ENCODE results near the gene SLC49A3. TPM values are rescaled to one million over a fixed set of nuclear protein-coding genes. Genes with fewer than 3 reads are reported as not detected.
"Not testable (repeated sequence)": the region's sequence is repeated elsewhere in the genome, so short reads cannot be mapped to it uniquely, and the experiment has no call there.

The SLC49A3 gene
- total RNA-seq, 1 donor from 2014 or later, result 3.3 TPM

GRCh38 chr4:732911-733630, 44.1 kb upstream of the SLC49A3 start:
- no peaks in the 10 kb centered on the region for H3K9me3 Mint-ChIP-seq
- DNase-seq (ENCODE audit: extremely low spot score, unreplicated experiment), result no peak
- H3K27me3 Mint-ChIP-seq, result no peaks in the 10 kb centered on the region
- TF ChIP-seq CTCF (conservative IDR thresholded peaks at IDR 0.05), result no peak
- no peak overlapping the region for H3K4me3 Mint-ChIP-seq
- H3K27ac Mint-ChIP-seq, result peak overlapping the region; percentile 34
- no peaks in the 10 kb centered on the region for H3K4me1 Mint-ChIP-seq (ENCODE audit: unreplicated experiment)
- peaks cover 23% of the 10 kb centered on the region for H3K36me3 Mint-ChIP-seq

GRCh38 chr4:732486-732885, 43.5 kb upstream of the SLC49A3 start:
- Mint-ChIP-seq H3K27me3 (no peaks in the 10 kb centered on the region), H3K4me1 (ENCODE audit: unreplicated experiment) (no peaks in the 10 kb centered on the region), H3K36me3 (peaks cover 23% of the 10 kb centered on the region), H3K27ac (no peak overlapping the region), H3K4me3 (no peak overlapping the region), H3K9me3 (no peaks in the 10 kb centered on the region)
- no peak for TF ChIP-seq CTCF (conservative IDR thresholded peaks at IDR 0.05)
- no peak for DNase-seq (ENCODE audit: extremely low spot score, unreplicated experiment)

DNA sequence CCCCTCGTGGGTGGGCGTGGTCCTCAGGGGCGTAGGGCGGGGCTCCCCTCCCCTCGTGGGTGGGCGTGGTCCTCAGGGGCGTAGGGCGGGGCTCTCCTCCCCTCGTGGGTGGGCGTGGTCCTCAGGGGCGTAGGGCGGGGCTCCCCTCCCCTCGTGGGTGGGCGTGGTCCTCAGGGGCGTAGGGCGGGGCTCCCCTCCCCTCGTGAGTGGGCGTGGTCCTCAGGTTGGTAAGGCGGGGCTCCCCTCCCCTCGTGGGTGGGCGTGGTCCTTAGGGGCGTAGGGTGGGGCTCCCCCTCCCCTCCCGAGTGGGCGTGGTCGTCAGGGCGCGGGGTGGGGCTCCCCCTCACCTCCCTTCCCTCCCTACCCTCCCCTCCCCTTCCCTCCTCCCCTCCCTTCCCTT, 43.0 kb upstream of the SLC49A3 start:
- peaks cover 23% of the 10 kb centered on the region for H3K36me3 Mint-ChIP-seq
- H3K4me1 Mint-ChIP-seq (ENCODE audit: unreplicated experiment); DNase-seq (ENCODE audit: extremely low spot score, unreplicated experiment); H3K27ac Mint-ChIP-seq; H3K9me3 Mint-ChIP-seq; H3K27me3 Mint-ChIP-seq; H3K4me3 Mint-ChIP-seq: not testable (repeated sequence)

GRCh38 chr4:730946-731904, 42.3 kb upstream of the SLC49A3 start:
- DNase-seq (ENCODE audit: extremely low spot score, unreplicated experiment); H3K4me3 Mint-ChIP-seq; H3K9me3 Mint-ChIP-seq; H3K27me3 Mint-ChIP-seq; H3K4me1 Mint-ChIP-seq (ENCODE audit: unreplicated experiment); H3K27ac Mint-ChIP-seq: not testable (repeated sequence)
- H3K36me3 Mint-ChIP-seq, result peaks cover 23% of the 10 kb centered on the region

DNA sequence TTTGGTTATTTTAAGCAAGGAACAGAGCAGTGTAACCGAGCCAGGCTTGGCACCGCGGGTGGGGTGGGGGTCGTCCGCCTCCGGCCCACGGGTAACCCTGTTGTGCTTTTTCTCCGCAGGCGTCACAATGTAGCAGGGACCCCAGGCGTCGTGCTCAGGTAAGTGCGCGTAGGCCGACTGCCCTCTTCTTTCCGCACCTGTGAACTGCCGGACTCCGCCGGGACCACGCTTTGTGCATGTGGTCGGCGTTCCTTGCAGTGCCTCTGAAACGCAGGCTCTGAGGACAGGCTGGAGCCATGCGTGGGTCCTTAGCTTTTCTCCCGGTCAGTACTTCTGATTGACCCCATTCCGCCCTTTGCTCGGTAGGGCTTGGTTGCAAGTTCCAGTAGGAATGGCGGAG, 41.6 kb upstream of the SLC49A3 start:
- TF ChIP-seq CTCF (conservative IDR thresholded peaks at IDR 0.05), result no peak
- no peak overlapping the region for H3K27ac Mint-ChIP-seq

DNA sequence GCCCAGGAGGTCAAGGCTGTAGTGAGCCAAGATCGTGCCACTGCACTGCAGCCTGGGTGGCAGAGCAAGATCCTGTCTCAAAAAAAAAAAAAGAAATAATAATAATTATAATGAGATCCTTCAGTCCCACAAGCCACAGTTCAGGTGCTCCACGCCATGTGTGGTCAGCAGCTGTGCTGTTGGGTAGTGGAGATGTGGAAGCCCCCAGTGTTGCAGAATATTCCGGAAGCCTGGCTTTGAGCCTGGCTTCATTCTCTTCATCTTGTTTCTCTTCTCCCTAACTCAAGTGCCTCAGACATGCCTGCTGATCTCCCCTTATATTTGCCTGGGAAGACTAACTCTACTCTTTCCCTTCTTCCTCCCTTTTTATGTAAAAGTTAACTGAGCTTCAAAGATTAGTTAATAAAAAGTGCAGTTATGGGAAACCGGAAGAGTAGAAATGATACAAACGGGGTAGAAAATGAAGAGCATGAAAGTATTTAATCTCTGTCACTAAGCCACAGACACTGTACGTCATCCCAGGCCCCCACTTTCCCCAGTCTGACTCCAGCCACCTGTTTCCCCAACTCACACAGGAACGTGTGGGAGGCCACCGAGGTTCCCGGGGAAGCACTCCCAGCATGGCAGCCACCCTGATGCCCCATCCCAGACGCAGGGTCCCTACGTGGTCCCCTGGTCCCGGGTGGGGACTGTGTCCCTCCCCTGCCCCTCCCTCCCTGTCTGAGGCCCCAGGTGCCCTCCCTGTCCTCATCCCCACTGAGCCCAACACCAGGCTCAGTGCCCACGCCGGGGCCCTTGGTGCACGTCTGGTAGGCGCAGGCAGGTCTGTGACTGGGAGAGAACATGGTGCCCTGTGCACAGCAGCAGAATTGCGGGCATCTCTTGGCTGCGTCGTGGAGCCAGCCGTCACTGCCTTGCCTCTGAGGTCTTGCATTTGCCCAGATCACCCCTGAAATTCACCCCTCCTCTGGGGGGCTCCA, 40.7 kb upstream of the SLC49A3 start:
- H3K9me3 Mint-ChIP-seq, result no peaks in the 10 kb centered on the region
- no peak for TF ChIP-seq CTCF (conservative IDR thresholded peaks at IDR 0.05)

More for the DNA sequence above, 41.6 kb upstream of the SLC49A3 start:
- H3K9me3 Mint-ChIP-seq, result no peaks in the 10 kb centered on the region
- H3K36me3 Mint-ChIP-seq, result peaks cover 23% of the 10 kb centered on the region
- no peak overlapping the region for H3K4me3 Mint-ChIP-seq
- peaks cover 8% of the 10 kb centered on the region for H3K4me1 Mint-ChIP-seq (ENCODE audit: unreplicated experiment)
- no peaks in the 10 kb centered on the region for H3K27me3 Mint-ChIP-seq
- no peak for DNase-seq (ENCODE audit: extremely low spot score, unreplicated experiment)

More for the DNA sequence above, 40.7 kb upstream of the SLC49A3 start:
- peaks cover 22% of the 10 kb centered on the region for H3K36me3 Mint-ChIP-seq
- no peak for DNase-seq (ENCODE audit: extremely low spot score, unreplicated experiment)
- no peaks in the 10 kb centered on the region for H3K27me3 Mint-ChIP-seq
- no peak overlapping the region for H3K4me3 Mint-ChIP-seq
- peaks cover 8% of the 10 kb centered on the region for H3K4me1 Mint-ChIP-seq (ENCODE audit: unreplicated experiment)
- no peak overlapping the region for H3K27ac Mint-ChIP-seq
